ENCODE measurements around the gene GASK1B.

GASK1B gene

GRCh38 chr4:158189422-158189821 lies 16.6 kb upstream of the GASK1B start:
- FAIRE-seq = no peak
- no peak for DNase-seq (ENCODE audit: insufficient read length, low spot score)

GRCh38 chr4:158186815-158187214 lies 14.0 kb upstream of the GASK1B start:
- DNase-seq (ENCODE audit: insufficient read length, low spot score) = no peak
- no peak for FAIRE-seq

GRCh38 chr4:158182736-158183135 lies 9.9 kb upstream of the GASK1B start:
- DNase-seq (ENCODE audit: insufficient read length, low spot score) = no peak
- no peak for FAIRE-seq

GRCh38 chr4:158181906-158182305 lies 9.1 kb upstream of the GASK1B start:
- no peak for FAIRE-seq
- DNase-seq (ENCODE audit: insufficient read length, low spot score) = no peak

- no peak for DNase-seq (ENCODE audit: insufficient read length, low spot score)
- no peak for FAIRE-seq
Measured at GRCh38 chr4:158179465-158179864, 6.6 kb upstream of the GASK1B start.

- DNase-seq (ENCODE audit: insufficient read length, low spot score) (no peak), FAIRE-seq (no peak)
Measured at GRCh38 chr4:158176776-158177175, 4.0 kb upstream of the GASK1B start.

GRCh38 chr4:158176108-158176507 lies 3.3 kb upstream of the GASK1B start:
- DNase-seq (ENCODE audit: insufficient read length, low spot score) = no peak
- no peak for FAIRE-seq

GRCh38 chr4:158170691-158171561 lies 1.9 kb downstream of the GASK1B start:
- DNase-seq (ENCODE audit: insufficient read length, low spot score) = no peak

GRCh38 chr4:158169931-158170690 lies 2.7 kb downstream of the GASK1B start:
- FAIRE-seq (no peak), DNase-seq (ENCODE audit: insufficient read length, low spot score) (no peak)

More at GRCh38 chr4:158170691-158171561, 1.9 kb downstream of the GASK1B start:
- FAIRE-seq = no peak

- no peak for DNase-seq (ENCODE audit: insufficient read length, low spot score)
- FAIRE-seq = no peak
Measured at GRCh38 chr4:158169506-158169905, 3.3 kb downstream of the GASK1B start.

GRCh38 chr4:158168606-158169005 lies 4.2 kb downstream of the GASK1B start:
- no peak for FAIRE-seq
- no peak for DNase-seq (ENCODE audit: insufficient read length, low spot score)

GRCh38 chr4:158166701-158167100 lies 6.1 kb downstream of the GASK1B start:
- no peak for FAIRE-seq
- no peak for DNase-seq (ENCODE audit: insufficient read length, low spot score)

- FAIRE-seq = no peak
Measured at GRCh38 chr4:158164768-158165213, 8.0 kb downstream of the GASK1B start.

GRCh38 chr4:158163941-158164767 lies 8.7 kb downstream of the GASK1B start:
- DNase-seq (ENCODE audit: insufficient read length, low spot score) (no peak), FAIRE-seq (no peak)

More at GRCh38 chr4:158164768-158165213, 8.0 kb downstream of the GASK1B start:
- no peak for DNase-seq (ENCODE audit: insufficient read length, low spot score)

GRCh38 chr4:158162631-158163030 lies 10.2 kb downstream of the GASK1B start:
- DNase-seq (ENCODE audit: insufficient read length, low spot score) (no peak), FAIRE-seq (peak; percentile 4)

- FAIRE-seq (peak; percentile 9), DNase-seq (ENCODE audit: insufficient read length, low spot score) (peak; percentile 44)
Measured at GRCh38 chr4:158161551-158162354, 11.1 kb downstream of the GASK1B start.

- DNase-seq (ENCODE audit: insufficient read length, low spot score) (no peak), FAIRE-seq (no peak)
Measured at GRCh38 chr4:158159718-158160094, 13.1 kb downstream of the GASK1B start.

- FAIRE-seq (no peak), DNase-seq (ENCODE audit: insufficient read length, low spot score) (no peak)
Measured at GRCh38 chr4:158159054-158159717, 13.6 kb downstream of the GASK1B start.

GRCh38 chr4:158157412-158157811 lies 15.4 kb downstream of the GASK1B start:
- no peak for DNase-seq (ENCODE audit: insufficient read length, low spot score)

More at GRCh38 chr4:158157412-158157811, 15.4 kb downstream of the GASK1B start:
- FAIRE-seq = no peak

Data from HTR-8/SVneo (cell line).